Activated CD4-positive, alpha-beta T cell treated with anti-CD3 and anti-CD28 coated beads, Interleukin-10, Interleukin-2, amounts not matched to agents 100 ng/mL and 50 ng/mL, durations not matched to agents 16 hours and 8 hours (primary cell): ENCODE measurements around the gene LDLRAD1.
"Not testable (repeated sequence)": the region's sequence is repeated elsewhere in the genome, so short reads cannot be mapped to it uniquely, and the experiment has no call there.

Experiments
- DNase-seq: peaks from one replicate; pipeline ENCODE4 v3.0.0-alpha.2; 2020

LDLRAD1 gene

DNA sequence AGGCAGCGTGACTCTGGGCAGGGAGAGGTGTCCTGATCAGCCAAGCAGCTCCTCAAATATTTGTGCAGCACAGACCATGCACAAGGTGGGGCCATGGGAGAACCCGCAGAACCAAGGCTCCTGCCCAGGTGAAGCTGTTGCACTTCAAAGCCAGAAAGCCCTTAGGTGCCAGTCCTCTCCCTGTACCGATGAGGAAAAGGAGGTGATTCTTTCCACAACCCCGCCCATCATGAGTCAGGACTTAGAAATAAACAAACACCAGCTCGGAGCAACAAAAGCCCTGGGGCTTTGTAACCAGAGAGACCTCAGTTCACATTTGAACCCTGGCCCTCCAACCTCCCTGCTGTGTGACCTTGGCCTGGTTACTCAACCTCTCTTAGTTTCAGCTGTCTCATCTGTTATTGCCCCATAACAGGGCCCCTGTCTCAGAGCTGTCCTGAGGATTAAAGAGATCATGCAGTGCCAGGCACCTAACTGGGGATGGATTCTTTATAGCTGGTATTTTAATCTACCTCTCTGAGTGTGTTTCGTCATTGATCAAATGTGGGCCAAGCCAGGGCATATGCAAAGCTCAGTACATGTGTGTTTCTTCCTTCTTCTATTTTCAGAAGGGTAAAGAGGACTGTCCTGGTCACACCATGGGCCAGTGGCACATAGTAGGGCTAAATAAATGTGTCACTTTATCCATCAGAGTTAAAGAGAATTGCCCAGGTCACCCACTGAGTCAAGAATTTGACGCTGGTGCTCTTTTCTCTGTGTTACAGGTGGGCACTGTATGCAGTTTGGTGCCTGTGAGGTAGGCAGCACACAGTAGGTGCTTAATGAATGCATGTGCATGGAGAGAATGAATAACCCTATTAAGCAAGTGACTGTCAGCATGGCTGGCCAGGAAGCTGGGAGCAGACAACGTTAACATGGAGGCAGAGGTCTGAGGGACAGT lies 1.4 kb downstream of the LDLRAD1 start:
- DNase-seq = no peak

DNA sequence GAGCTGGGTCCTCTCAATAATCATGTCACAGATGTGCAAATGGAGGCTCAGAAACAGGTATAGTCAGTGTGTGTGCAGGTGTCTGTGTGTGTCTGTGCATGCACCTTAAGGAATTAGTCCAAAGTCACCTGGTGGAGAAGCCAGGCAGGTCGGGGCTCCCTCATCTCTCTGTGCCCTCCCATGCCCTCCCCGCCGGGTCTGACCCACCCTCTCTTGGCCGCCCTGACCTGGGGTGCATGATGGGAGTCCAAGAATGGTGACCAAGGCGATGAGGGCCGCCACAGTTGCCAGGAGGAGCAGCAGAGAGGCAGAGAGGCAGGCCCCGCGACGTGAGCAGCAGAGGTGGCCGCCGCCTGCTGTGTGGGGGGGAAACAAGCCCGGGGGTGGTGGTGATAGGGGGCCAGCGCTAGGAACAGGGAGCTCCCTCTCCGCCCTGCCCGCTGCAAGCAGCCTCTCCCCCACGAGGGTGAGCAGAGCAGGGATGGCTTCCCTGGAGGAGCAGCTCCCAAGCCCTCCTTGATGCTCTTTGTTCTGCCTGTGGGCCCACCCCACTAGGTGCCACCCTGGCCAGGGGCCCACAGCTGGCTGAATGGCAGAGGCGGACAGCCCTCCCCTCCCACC lies 3.9 kb downstream of the LDLRAD1 start:
- DNase-seq = no peak

DNA sequence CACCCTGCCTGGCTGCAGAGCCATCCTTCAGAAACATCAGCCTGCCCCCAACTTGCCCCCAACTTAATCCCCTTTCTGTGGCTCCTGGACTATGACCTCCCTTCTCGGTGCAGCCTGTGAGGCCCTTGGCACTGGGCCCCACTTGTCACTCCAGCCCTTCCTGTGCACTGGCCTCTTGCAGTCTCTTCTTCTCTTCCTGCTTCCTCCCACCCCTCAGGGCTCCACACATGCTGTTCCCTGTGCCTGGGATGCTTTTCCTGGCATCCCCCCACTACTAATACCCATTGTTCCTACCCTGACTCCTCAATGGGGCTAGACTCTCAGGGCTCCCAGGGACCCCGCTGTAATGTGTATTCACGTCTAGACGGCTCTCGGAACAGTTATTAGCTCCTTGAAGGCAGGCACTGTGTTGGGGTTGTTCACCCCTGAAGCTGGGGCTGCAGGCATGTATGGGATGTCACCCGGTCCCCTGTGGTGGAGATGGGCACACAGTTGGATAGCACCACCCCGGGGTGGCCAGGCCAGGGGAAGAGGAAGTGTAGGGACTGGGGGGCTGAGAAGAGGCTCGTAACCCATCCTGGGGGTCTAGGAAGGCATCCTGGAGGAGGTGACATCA lies 4.5 kb downstream of the LDLRAD1 start:
- no peak for DNase-seq

DNA sequence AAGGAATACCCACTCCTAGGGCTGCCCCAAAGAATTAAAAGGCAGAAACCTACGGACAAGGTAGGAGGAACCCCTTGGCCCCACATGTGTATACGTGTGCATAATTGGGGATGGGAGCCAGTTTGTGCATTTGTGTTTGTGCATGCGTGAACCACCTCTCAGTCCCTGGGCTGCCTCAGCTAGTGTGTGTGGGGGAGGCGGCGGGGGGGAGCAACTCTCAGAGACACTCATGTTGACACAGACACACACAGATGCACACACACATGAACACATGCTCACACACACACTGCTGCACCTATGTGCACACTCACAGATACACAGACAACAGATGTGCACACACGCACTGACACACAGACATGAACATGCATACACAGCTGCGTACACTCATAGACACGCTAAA lies 5.1 kb downstream of the LDLRAD1 start:
- no peak for DNase-seq

DNA sequence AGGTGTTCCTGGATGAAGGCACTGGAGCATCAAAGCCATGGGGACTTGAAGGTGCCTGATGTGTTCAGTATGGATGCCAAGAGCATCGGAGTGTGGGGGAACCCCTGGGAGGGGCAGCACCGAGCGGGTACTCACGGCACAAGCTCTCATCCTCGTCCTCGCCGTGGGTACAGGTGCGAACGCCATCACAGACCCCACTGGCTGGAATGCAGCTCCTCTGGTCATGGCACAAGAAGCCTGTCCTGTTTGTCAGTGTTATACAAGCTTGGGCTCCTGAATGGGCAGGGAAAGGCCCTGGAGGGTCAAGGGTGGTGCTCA lies 6.0 kb downstream of the LDLRAD1 start:
- no peak for DNase-seq

DNA sequence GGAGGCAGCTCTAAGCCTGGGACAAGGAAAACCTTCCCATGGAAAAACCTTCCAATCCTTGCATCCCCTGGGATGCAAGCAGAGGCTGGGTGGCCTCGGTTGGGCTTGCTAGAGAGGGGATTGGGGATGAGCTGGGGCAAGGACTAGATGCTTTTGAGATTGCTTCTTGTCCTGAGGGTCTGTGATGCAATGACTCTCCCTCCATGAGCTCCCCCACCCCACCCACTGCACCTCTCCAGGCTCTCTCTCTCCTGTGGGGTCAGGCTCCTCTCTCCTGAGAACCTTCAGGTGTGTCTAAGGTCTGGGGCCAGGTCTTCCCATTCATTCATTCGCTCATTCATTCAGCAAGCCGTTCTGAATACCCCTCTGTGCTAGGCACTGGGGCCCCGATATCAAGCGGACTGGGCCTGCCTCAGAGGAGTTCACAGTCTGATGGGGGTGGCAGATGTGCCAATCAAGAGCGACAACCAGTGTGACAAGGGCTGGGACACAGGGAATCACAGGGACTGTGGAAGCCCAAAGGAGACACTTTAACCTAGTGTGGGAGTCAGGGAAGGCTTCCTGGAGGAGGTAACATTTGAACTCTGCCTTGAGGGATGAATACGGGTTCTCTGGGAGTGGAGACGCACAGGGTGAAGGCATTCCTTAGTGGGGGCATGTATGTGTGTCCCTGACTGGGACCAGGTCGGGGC lies 6.5 kb downstream of the LDLRAD1 start:
- no peak for DNase-seq

DNA sequence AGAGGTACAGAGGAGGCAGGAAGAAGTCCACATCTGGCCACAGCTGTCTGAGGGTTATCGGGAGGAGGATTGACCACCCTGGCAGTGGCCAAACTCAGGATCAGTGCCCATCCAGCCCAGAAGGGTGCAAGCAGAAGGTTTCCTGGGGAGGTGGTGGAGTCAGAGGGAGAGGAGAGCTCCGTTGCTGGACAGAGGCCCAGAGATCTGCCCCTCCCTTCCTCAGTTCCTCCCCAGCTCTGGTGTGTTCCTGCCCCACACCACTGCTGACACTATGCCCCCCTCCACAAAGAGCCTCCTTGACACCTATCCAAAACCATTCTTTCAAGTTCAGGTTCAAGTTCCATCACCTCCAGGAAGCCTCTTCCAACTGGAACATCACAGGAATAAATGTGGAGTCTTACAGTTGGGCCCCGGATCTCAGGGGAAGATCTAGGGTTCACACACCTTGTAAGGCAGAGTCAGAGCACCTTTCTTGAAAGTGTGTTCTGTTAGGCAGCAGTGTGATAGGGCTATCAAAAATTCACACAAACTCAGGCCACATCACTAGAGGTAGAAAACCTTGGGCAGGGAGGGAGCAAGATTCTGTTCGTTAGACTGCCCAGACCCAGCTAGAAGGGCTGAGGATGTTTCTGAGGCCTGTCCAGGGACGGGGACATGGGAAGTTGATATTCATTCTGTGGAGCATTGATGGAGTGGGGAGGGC lies 7.4 kb downstream of the LDLRAD1 start:
- no peak for DNase-seq

DNA sequence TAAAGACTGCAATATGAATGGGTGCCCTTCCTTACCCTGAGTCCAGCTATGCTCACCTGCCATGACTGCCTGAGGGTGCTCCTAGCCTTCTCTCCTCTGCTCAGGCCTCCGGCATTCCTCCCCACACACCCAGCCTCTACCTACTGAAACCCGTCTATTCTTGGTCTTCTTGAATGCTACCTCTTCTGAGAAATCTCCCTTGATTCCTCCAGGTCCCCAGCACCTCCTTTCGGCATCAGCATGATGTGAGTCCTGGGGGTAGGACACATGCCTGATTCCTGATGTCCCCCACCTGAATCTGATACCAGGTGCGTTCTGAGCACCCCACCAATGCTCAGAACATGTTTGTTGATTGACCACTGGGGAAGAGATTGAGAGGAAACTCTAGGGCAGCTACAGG lies 8.6 kb downstream of the LDLRAD1 start:
- DNase-seq = no peak

DNA sequence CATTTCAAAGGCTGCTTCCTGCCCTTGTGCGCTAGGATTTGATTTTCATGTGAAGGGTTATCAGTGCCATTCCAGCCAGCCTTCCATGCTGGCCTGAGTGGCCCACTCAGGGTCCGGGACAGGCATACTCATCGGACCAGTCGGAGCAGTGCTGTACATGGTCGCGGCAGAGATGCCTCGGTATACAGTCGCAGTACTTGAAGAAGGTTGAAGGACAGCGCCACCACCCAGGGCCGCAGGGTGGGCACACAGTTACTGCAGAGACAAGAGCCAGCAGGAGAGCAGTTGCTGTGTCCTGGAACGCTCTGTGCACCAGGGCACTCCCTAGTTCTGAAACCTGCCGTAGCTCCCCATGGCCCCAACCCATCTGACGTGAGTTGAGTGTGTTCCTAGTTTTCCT lies 9.1 kb downstream of the LDLRAD1 start:
- DNase-seq = no peak

DNA sequence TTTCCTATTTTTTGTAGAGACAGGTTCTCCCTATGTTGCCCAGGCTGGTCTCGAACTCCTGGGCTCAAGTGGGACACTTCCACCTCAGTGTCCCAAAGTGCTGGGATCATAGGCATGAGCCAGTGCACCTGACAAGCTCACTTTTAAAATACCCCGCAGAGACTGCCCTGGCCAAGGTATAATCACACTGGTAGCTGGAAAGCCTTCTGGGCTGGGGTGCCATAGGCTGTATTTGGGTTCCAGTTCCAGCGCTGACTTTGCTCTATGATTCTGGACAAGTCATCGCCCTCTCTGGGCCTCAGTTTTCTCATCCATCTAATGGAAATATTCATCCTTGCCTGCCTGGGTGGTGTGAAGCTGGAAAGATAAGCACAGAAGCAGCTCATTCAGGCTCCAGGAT lies 10.4 kb downstream of the LDLRAD1 start:
- no peak for DNase-seq

DNA sequence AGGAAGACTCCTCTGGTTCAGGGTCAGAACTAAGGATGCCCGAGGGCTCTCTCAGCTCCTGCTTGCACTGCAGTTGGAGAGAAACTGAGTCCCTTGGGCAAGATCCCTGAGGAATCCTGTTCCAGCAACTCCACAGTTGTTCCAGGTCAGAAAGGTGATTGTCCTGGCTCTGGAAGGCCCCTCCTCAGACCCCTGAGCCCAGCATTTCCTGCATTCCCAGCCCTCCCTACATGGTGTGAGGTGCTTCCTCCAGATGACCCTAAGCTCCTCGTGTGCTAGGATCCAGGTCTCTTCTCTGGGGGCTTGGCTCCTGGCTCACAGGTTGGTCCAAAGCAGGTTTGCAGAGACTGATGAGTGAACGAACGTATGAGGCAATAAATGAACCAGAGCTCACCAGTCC lies 11.5 kb downstream of the LDLRAD1 start:
- no peak for DNase-seq

DNA sequence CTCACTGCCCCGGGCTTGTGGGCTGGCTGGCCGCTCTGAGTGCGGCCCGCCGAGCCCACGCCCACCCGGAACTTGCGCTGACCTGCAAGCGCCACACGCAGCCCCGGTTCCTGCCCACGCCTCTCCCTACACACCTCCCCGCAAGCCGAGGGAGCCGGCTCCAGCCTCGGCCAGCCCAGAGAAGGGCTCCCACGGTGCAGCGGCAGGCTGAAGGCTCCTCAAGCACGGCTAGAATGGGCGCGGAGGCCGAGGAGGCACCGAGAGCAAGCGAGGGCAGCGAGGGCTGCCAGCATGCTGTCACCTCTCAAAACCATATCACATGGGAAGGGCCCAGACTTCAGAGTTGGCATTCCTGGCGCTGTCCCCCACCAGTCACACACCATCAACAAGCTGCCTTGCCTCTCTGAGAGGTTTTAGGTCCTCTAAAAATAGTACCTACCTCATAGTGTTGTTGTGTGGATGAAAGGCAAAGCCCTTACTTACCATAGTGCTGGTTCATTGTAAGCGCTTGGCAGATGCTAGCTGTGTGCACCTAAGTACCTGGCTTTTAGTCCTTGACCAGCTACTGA lies 13.4 kb downstream of the LDLRAD1 start:
- no peak for DNase-seq

DNA sequence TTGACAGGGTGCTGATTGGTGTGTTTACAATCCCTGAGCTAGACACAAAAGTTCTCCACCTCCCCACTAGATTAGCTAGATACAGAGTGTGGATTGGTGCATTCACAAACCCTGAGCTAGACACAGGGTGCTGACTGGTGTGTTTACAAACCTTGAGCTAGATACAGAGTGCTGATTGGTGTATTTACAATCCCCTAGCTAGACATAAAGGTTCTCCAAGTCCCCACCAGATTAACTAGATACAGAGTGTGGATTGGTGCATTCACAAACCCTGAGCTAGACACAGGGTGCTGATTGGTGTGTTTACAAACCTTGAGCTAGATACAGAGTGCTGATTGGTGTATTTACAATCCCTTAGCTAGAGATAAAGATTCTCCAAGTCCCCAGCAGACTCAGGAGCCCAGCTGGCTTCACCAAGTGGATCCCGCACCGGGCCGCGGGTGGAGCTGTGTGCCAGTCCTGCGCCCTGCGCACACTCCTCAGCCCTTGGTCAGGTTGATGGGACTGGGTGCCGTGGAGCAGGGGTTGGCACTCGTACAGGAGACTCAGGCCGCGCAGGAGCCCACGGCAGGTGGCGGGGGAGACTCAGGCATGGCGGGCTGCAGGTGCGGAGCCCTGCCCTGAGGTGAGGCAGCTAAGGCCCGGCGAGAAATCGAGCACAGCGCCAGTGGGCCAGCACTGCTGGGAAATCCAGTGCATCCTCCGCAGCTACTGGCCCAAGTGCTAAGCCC lies 14.1 kb downstream of the LDLRAD1 start:
- DNase-seq = not testable (repeated sequence)

DNA sequence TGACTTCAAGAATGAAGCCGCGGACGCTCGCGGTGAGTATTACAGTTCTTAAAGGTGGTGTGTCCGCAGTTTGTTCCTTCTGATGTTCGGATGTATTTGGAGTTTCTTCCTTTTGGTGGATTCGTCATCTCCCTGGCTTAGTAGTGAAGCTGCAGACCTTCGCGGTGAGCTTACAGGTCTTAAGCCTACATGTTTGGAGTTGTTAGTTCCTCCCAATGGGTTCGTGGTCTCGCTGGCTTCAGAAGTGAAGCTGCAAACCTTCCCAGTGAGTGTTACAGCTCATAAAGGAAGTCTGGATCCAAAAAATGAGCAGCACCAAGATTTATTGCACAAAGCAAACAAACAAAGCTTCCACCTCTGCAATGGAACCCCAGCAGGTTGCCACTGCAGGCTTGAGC lies 14.7 kb downstream of the LDLRAD1 start:
- DNase-seq = no peak

DNA sequence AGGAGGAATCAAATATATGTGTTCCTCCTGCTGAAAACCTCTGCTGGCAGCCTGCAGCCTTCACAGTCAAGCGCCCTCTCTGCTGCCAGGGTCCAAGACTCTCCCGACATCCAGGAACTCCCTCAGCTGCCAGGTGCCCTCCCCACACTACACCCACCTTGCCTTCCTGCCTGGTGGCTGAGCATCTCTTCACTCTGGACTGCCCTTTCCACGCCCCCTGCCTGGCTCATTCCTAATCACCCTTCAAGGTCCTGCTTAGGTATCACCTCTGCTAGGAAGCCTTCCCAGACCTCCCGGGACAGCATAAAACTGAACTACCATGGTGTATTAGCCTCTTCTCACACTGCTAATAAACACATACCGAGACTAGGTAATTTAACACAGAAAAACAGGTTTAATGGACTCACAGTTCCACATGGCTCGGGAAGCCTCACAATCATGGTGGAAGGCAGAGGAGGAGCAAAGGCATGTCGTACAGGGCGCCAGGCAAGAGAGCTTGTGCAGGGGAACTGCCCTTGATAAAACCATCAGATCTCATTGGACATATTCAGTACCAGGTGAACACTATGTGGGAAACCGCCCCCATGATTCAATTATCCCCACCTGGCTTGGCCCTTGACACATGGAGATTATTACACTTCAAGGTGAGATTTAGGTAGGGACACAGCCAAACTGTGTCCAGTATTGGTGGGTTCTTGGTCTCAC lies 15.3 kb downstream of the LDLRAD1 start:
- no peak for DNase-seq

DNA sequence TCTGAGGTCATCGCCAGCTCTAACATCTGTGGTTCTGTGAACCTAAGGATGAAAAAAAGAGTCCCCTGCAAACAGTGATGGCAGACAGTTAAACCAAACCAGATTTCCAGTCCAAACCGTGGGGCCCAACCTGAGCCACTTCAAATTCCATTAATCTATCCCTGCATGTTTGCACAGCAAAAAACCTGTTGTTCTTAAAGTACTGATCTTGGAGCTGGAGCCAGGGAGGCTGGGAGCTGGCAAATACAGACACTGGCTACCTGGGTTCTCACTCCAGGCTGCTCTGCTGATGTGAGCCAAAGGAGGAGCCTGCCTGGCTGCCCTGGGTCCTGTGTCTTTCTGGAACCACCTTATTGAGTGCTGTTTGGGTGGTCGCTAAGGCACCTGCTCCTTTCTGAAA lies 16.4 kb downstream of the LDLRAD1 start:
- no peak for DNase-seq

DNA sequence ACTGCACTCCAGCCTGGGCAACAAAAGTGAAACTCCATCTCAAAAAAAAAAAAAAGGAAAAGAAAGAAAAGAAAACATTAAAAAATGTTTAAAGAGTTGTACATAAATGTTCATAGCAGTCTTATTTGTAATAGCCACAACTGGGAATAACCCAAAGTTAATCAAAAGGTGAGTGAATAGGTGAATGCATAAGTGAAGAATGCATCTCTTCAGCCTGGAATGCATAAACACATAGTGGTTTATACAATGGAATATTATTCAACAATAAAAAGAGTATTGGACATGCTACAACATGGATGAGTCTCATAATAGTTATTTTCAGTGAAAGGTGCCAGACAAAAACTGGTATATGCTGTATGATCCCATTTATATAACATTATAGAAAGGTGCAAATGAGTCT lies 18.1 kb downstream of the LDLRAD1 start:
- no peak for DNase-seq

DNA sequence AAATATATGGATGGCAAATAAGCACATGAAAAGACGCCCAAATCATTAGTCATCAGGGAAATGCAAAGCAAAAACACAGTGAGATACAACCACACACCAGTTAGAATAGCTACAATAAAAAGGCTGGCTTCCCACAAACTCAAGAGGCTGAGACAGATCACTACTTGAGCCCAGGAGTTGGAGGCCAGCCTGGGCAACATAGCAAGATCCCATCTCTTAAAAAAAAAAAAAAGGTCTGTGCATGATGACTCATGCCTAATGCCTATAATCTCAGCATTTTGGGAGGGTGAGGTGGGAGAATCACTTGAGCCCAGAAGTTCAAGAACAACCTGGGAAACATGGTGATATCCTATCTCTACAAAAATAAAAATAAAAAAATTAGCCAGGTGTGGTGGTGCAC lies 19.8 kb downstream of the LDLRAD1 start:
- DNase-seq = no peak

DNA sequence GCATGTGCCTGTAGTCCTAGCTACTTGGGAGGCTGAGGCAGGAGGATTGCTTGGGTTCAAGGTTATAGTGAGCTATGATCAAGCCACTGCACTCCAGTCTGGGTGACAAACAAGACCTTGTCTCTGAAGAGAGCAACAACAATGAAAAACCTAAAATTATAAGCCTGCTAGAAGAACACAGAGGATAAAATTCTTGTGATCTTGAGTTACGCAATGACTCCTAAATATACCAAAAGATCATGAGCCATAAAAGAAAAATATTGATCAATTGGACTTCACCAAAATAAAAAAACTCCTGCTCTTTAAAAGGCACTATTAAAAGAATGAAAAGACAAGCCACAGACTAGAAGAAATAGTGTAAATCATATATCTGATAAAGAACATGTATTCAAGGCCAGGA lies 22.3 kb downstream of the LDLRAD1 start:
- DNase-seq = no peak

DNA sequence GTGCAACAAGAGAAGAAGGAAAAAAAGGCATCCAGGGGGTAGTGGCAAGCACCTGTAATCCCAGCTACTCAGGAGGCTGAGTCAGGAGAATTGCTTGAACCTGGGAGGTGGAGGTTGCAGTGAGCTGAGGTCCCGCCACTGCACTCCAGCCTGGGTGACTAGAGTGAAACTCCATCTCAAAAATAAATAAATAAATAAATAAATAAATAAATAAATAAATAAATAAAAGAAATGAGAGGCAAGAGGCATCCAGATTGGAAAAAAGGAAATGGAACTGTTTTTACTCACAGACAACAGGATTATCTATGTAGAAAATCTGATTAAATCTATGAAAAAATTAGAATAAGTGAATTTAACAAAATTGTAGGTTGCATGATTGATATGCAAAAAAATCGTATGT lies 23.5 kb downstream of the LDLRAD1 start:
- not testable (repeated sequence) for DNase-seq
